Heart right ventricle (tissue), 16 donors: ENCODE results near the gene HJV. TPM values are rescaled to one million over a fixed set of nuclear protein-coding genes. Genes with fewer than 3 reads are reported as not detected.

Experiments
- ATAC-seq, 8 donors: fragments of 200-7000 bp; cut with Tn5 transposase; one replicate each; pipeline ENCODE4 v1.9.1; 2020; ENCODE audit warnings: mild to moderate bottlenecking in 8 of 8, moderate library complexity in 8 of 8, moderate number of reproducible peaks in 1 of 8
- DNase-seq, 2 donors: peaks; one replicate each; pipeline ENCODE4 v3.0.0-alpha.2; 2020
- H3K27ac ChIP-seq, 10 donors: fragments of 200-600 bp; sonication (generic) in 2 of 10; one replicate each; pipeline versions ENCODE4 v1.5.0 to v1.8.0; 2020 to 2022; ENCODE audit warnings: mild to moderate bottlenecking in 3 of 10
- H3K27me3 ChIP-seq, 7 donors: fragments of 200-600 bp; one replicate each; pipeline ENCODE4 v1.8.0; 2021 to 2022; ENCODE audit warnings: mild to moderate bottlenecking in 2 of 7
- H3K36me3 ChIP-seq, 9 donors: fragments of 200-600 bp; sonication (generic) in 1 of 9; one replicate each; pipeline versions ENCODE4 v1.5.0 to v1.8.0; 2020 to 2022; ENCODE audit warnings: mild to moderate bottlenecking in 2 of 9
- H3K4me1 ChIP-seq, 9 donors: fragments of 200-600 bp; sonication (generic) in 1 of 9; one replicate each; pipeline versions ENCODE4 v1.5.0 to v1.8.0; 2020 to 2022; ENCODE audit warnings: mild to moderate bottlenecking in 4 of 9
- H3K4me3 ChIP-seq, 10 donors: fragments of 200-600 bp; sonication (generic) in 2 of 10; one replicate each; pipeline versions ENCODE4 v1.5.0 to v1.8.0; 2020 to 2022; ENCODE audit warnings: mild to moderate bottlenecking in 7 of 10, moderate library complexity in 2 of 10
- H3K9me3 ChIP-seq, 11 donors: fragments of 200-600 bp in 10 of 11; sonication (generic) in 2 of 11; one replicate each; pipeline versions ENCODE4 v1.5.0 to v1.8.0; 2013 to 2022; ENCODE audit warnings: mild to moderate bottlenecking in 2 of 11, control low read depth in 1 of 11, moderate library complexity in 1 of 11
- CTCF ChIP-seq, 9 donors: fragments of 200-600 bp; sonication (generic) in 2 of 9; IDR thresholded peaks; one replicate each; pipeline versions ENCODE4 v1.5.0 to v1.8.0; 2021 to 2022; ENCODE audit warnings: antibody characterized with exemption in 9 of 9, mild to moderate bottlenecking in 5 of 9, moderate library complexity in 1 of 9
- WGBS, 2 donors: extraction: QIAGEN DNeasy Blood & Tissue Kit; methylation state at CpG; one replicate each; pipeline ENCODE4 v1.1.7; 2013; ENCODE audit warnings: inconsistent platforms in 1 of 2; 5-methylcytosine and 5-hydroxymethylcytosine counted together
- intact Hi-C, 10 donors: fragments of 100-400 bp; cut with DNase I; formaldehyde crosslinking; loops; one replicate each; pipeline versions ENCODE4 v1.11.1 to v1.14.2; 2022
- polyA plus RNA-seq, 2 donors: library from polyadenylated mRNA; stranded (reverse); fragments of 200-250 nt; gene quantifications; one replicate each; pipeline ENCODE4 v1.2.3, GENCODE V29; 2013
- total RNA-seq, 10 donors: library from RNA; stranded (reverse); fragmentation: NEBNext Ultra II Directional in 3 of 10; extraction: Animal tissue kit (Norgen Biotek cat#: 25700) in 3 of 10; gene quantifications; one replicate each; pipeline versions ENCODE4 v1.2.1 to v1.2.4, GENCODE V29; 2021 to 2023
- donor health status: Arrhythmogenic right ventricular cardiomyopathy.
- donor health status: ischemic (EF 13 %, LVEDD 7.1; RV severe dilation, severe dysfunction).
- donor health status: healthy with polysubstance abuse.
- donor health status: DM: no; HTN: yes; CAD: no.
- donor health status: DM: no; HTN: no; CAD: no.
- donor health status: ischemic (EF 25% LVEDD 6.9; RV normal size, moderate dysfunction).
- donor health status: ischemic (EF 25% LVEDD 5.7; RV mildly dilated, moderate dysfunction).
- donor health status: healthy.
- donor health status: DM: yes; HTN: yes; CAD: no.
- donor health status: Ischemic cardiomyopathy.
- donor health status: ischemic (EF 35%, LVEDD 5.7; RV mildly dilated, moderate dysfunction).
- donor health status: nonischemic (EF 11% LVEDD 7.7; RV severe dilation, severe dysfunction).
- donor health status: DM: yes; HTN: yes; CAD: no.
- donor health status: PGD.
- donor health status: ischemic (EF 29% LVEDD 5.4; RV normal size, mild dysfunction).
- donor health status: nonischemic (EF 23%, LVEDD 6.1; RV moderate dilation, normal function).

Gene HJV
- total and polyA plus RNA-seq, 12 donors: 0.52 to 115 (median 68.2) TPM

GRCh38 chr1:145985502-145986439 lies 35.8 kb downstream of the HJV start:
- Histone ChIP-seq H3K9me3 (no peaks in the 10 kb centered on the region), H3K36me3 (no peaks in the 10 kb centered on the region), H3K27ac (peak overlapping the region; percentile 92 to 97 (median 95)), H3K4me3 (peak overlapping the region in 9 of 10 donors; percentile 4 to 43 (median 37)), H3K4me1 (peaks cover 41 to 94% (median 67%) of the 10 kb centered on the region in 9 donors), H3K27me3 (no peaks in the 10 kb centered on the region)
- WGBS, 2 donors: 10 to 14% methylated on average over 15 of the region's 15 CpGs
- DNase-seq (peak; percentile 45 to 87), ATAC-seq (peak; percentile 43 to 63 (median 58))
- TF ChIP-seq CTCF (IDR thresholded peaks at IDR 0.05): no peak
- intact Hi-C loops: no loop called here

- DNase-seq (no peak), ATAC-seq (peak in 4 of 8 donors; percentile 0 to 2 (median 1))
- peaks cover 47 to 94% (median 72%) of the 10 kb centered on the region in 9 donors for H3K4me1 ChIP-seq
- no peaks in the 10 kb centered on the region for H3K27me3 ChIP-seq
- 16 to 25% methylated on average over 2 of the region's 2 CpGs for WGBS, 2 donors
- no peaks in the 10 kb centered on the region for H3K9me3 ChIP-seq
- intact Hi-C loops: no loop called here
- TF ChIP-seq CTCF (IDR thresholded peaks at IDR 0.05): no peak
- peak overlapping the region in 9 of 10 donors; percentile 4 to 43 (median 37) for H3K4me3 ChIP-seq
- no peaks in the 10 kb centered on the region for H3K36me3 ChIP-seq
- peak overlapping the region; percentile 92 to 97 (median 95) for H3K27ac ChIP-seq
Measured at GRCh38 chr1:145985129-145985501, 36.4 kb downstream of the HJV start.

GRCh38 chr1:145983960-145984830 lies 37.3 kb downstream of the HJV start:
- ATAC-seq: no peak

More at GRCh38 chr1:145983960-145984830, 37.3 kb downstream of the HJV start:
- peaks cover 49 to 97% (median 76%) of the 10 kb centered on the region in 9 donors for H3K4me1 ChIP-seq
- WGBS, 2 donors: 86% methylated on average over 12 of the region's 12 CpGs
- peak overlapping the region; percentile 92 to 97 (median 95) for H3K27ac ChIP-seq
- H3K4me3 ChIP-seq: peak overlapping the region in 3 of 10 donors; percentile 5 to 39 (median 21)
- H3K27me3 ChIP-seq: no peaks in the 10 kb centered on the region
- no peaks in the 10 kb centered on the region for H3K36me3 ChIP-seq
- no peak for TF ChIP-seq CTCF (IDR thresholded peaks at IDR 0.05)
- no peak for DNase-seq
- no peaks in the 10 kb centered on the region for H3K9me3 ChIP-seq
- intact Hi-C loops: no loop called here
